ENCODE results near the gene TSPAN3. TPM values are rescaled to one million over a fixed set of nuclear protein-coding genes. Genes with fewer than 3 reads are reported as not detected.

TSPAN3 gene
- total and polyA plus RNA-seq, 4 donors, result 339 to 494 (median 450) TPM

DNA sequence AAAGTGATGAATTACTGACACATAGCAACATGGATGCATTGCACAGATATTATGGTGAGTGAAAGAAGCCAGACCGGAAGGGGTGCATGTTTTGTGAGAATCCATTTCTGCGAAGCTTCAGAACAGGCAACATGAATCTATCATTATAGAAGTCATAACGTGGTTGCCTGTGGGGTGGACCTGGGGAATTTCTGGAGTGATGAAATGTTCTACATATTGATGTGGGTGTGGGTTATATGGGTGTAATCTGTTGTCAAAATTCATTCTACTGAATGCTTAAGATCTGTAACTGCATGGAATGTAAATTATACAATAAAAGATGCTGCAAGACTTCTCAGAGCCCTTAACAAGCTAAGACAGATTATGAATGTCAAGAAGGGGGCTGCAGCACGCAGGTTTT, 25.2 kb upstream of the TSPAN3 start:
- no peak for ATAC-seq (ENCODE audit: insufficient read depth, low FRiP score)
- DNase-seq, result no peak
- Histone ChIP-seq H3K9me3 (ENCODE audit: control insufficient read depth in 4 of 4, insufficient read depth in 3 of 4, low read length in 3 of 4) (no peaks in the 10 kb centered on the region), H3K4me3 (no peak overlapping the region), H3K9ac (ENCODE audit: insufficient read depth in 1 of 2, low read length in 2 of 2) (no peak overlapping the region), H3K27ac (ENCODE audit: low read depth in 1 of 2, low read length in 1 of 2) (no peak overlapping the region), H3K27me3 (ENCODE audit: control insufficient read depth in 3 of 3, insufficient read depth in 3 of 3, low read length in 2 of 3) (no peaks in the 10 kb centered on the region), H3K36me3 (ENCODE audit: control insufficient read depth in 4 of 4, insufficient read depth in 4 of 4, low read length in 4 of 4) (no peaks in the 10 kb centered on the region), H3K4me1 (ENCODE audit: control insufficient read depth in 5 of 5, insufficient read depth in 5 of 5, low read length in 5 of 5) (no peaks in the 10 kb centered on the region)
- TF ChIP-seq, protein P1, sequence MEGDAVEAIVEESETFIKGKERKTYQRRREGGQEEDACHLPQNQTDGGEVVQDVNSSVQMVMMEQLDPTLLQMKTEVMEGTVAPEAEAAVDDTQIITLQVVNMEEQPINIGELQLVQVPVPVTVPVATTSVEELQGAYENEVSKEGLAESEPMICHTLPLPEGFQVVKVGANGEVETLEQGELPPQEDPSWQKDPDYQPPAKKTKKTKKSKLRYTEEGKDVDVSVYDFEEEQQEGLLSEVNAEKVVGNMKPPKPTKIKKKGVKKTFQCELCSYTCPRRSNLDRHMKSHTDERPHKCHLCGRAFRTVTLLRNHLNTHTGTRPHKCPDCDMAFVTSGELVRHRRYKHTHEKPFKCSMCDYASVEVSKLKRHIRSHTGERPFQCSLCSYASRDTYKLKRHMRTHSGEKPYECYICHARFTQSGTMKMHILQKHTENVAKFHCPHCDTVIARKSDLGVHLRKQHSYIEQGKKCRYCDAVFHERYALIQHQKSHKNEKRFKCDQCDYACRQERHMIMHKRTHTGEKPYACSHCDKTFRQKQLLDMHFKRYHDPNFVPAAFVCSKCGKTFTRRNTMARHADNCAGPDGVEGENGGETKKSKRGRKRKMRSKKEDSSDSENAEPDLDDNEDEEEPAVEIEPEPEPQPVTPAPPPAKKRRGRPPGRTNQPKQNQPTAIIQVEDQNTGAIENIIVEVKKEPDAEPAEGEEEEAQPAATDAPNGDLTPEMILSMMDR (IDR thresholded peaks at IDR 0.05; ENCODE audit: control extremely low read depth, extremely low read depth), result no peak
- 70 to 78% methylated on average over 4 of the region's 4 CpGs for WGBS, 2 donors

DNA sequence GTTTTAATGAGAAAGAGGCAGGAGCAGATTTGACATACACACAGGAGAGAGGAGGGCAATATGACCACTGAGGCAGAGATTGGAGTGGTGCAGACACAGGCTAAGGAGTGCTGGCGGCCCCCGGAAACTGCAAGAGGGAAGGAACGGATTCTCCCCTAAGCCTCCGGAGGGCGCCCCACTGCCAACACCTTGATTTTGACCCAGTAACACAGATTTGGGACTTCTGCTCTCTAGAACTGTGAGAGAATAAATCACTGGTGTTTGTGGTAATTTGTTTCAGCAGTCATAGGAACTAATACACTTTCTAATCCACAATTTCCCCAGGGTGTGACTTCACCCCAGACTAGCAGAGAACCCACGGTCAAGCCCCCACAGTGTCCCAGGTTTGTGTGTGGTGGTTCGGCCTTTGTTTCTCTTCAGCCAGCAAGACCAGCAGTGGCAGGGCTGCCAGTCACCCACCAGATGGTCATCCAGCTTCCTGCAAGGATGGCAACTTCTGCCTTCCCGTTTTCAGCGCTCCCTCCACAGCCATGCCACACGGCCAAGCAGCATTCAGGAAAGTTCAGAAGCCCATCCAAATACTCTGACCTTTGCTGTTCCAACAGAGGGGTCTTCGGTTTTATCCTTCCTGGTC, 23.6 kb upstream of the TSPAN3 start:
- Histone ChIP-seq H3K4me3 (no peak overlapping the region), H3K4me1 (ENCODE audit: control insufficient read depth in 5 of 5, insufficient read depth in 5 of 5, low read length in 5 of 5) (no peaks in the 10 kb centered on the region), H3K9ac (ENCODE audit: insufficient read depth in 1 of 2, low read length in 2 of 2) (no peak overlapping the region), H3K27me3 (ENCODE audit: control insufficient read depth in 3 of 3, insufficient read depth in 3 of 3, low read length in 2 of 3) (no peaks in the 10 kb centered on the region), H3K27ac (ENCODE audit: low read depth in 1 of 2, low read length in 1 of 2) (no peak overlapping the region), H3K36me3 (ENCODE audit: control insufficient read depth in 4 of 4, insufficient read depth in 4 of 4, low read length in 4 of 4) (no peaks in the 10 kb centered on the region), H3K9me3 (ENCODE audit: control insufficient read depth in 4 of 4, insufficient read depth in 3 of 4, low read length in 3 of 4) (no peaks in the 10 kb centered on the region)
- WGBS, 2 donors, result 72 to 86% methylated on average over 11 of the region's 11 CpGs
- TF ChIP-seq, protein P1 (IDR thresholded peaks at IDR 0.05; ENCODE audit: control extremely low read depth, extremely low read depth), result no peak
- DNase-seq, result no peak
- no peak for ATAC-seq (ENCODE audit: insufficient read depth, low FRiP score)

DNA sequence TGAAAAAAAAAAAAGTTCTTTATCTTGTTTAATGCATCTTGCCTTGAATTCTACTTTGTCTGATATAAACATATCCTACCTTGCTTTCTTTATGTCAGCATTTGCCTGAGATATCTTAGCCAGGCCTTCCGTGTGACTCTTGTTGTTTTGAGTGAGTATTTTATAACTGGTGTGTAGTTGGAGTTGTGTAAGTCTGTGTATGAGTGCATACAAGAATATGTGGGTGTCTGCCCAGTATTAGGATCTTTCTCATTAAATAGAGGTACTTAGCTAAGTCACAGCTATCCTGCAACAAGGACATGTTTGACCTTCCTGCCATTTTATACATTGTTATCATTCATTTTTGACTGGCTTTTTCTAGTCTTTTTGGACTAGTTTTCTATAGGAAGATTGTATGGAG, 22.5 kb upstream of the TSPAN3 start:
- TF ChIP-seq, protein P1 (IDR thresholded peaks at IDR 0.05; ENCODE audit: control extremely low read depth, extremely low read depth), result no peak
- Histone ChIP-seq H3K9me3 (ENCODE audit: control insufficient read depth in 4 of 4, insufficient read depth in 3 of 4, low read length in 3 of 4) (no peaks in the 10 kb centered on the region), H3K27me3 (ENCODE audit: control insufficient read depth in 3 of 3, insufficient read depth in 3 of 3, low read length in 2 of 3) (no peaks in the 10 kb centered on the region), H3K9ac (ENCODE audit: insufficient read depth in 1 of 2, low read length in 2 of 2) (no peak overlapping the region), H3K4me1 (ENCODE audit: control insufficient read depth in 5 of 5, insufficient read depth in 5 of 5, low read length in 5 of 5) (no peaks in the 10 kb centered on the region), H3K36me3 (ENCODE audit: control insufficient read depth in 4 of 4, insufficient read depth in 4 of 4, low read length in 4 of 4) (no peaks in the 10 kb centered on the region), H3K4me3 (no peak overlapping the region), H3K27ac (ENCODE audit: low read depth in 1 of 2, low read length in 1 of 2) (no peak overlapping the region)
- ATAC-seq (ENCODE audit: insufficient read depth, low FRiP score), result no peak
- 87 to 88% methylated on average over 1 of the region's 1 CpG for WGBS, 2 donors
- no peak for DNase-seq

DNA sequence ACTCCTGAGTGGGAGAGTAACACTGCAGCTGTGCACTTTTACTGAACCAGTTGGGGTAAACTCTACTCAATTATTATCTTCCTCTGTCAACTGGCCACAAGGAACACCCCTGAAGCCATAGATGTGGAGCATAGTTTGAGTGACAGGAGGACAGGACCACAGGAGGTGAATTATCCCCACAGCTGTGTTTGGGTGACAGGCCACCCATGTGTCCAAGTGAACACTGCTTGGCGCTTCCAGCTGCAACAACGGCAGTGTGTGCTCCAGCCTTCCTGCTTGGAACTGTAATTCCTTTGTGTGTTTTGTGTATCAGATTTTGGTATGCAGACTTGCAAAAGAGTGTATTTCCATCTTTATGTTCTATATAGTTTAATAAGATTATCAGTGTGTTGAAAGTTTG, 20.2 kb upstream of the TSPAN3 start:
- ATAC-seq (ENCODE audit: insufficient read depth, low FRiP score) (no peak), DNase-seq (no peak)
- TF ChIP-seq, protein P1 (IDR thresholded peaks at IDR 0.05; ENCODE audit: control extremely low read depth, extremely low read depth), result no peak
- Histone ChIP-seq H3K27me3 (ENCODE audit: control insufficient read depth in 3 of 3, insufficient read depth in 3 of 3, low read length in 2 of 3) (no peaks in the 10 kb centered on the region), H3K36me3 (ENCODE audit: control insufficient read depth in 4 of 4, insufficient read depth in 4 of 4, low read length in 4 of 4) (no peaks in the 10 kb centered on the region), H3K4me1 (ENCODE audit: control insufficient read depth in 5 of 5, insufficient read depth in 5 of 5, low read length in 5 of 5) (no peaks in the 10 kb centered on the region), H3K9me3 (ENCODE audit: control insufficient read depth in 4 of 4, insufficient read depth in 3 of 4, low read length in 3 of 4) (no peaks in the 10 kb centered on the region), H3K9ac (ENCODE audit: insufficient read depth in 1 of 2, low read length in 2 of 2) (no peak overlapping the region), H3K27ac (ENCODE audit: low read depth in 1 of 2, low read length in 1 of 2) (no peak overlapping the region), H3K4me3 (no peak overlapping the region)
- 80 to 86% methylated on average over 2 of the region's 2 CpGs for WGBS, 2 donors

Measured in lung (tissue), 12 donors.